Left kidney (tissue), 2 donors: ENCODE results near the gene DDX39A. TPM values are rescaled to one million over a fixed set of nuclear protein-coding genes. Genes with fewer than 3 reads are reported as not detected.

ENCODE experiments used
- DNase-seq: peaks from one replicate; pipeline ENCODE4 v3.0.0-alpha.2; 2013
- polyA plus RNA-seq: library from polyadenylated mRNA; unstranded; fragments of 120-200 nt; gene quantifications from one replicate; pipeline ENCODE4 v1.2.1, GENCODE V29; 2013; ENCODE audit not compliant: insufficient read length

The DDX39A gene
- polyA plus RNA-seq, 1 donor: 59.2 TPM

- no peak for DNase-seq
Observed at GRCh38 chr19:14435320-14436050, 16.3 kb upstream of the DDX39A start.

GRCh38 chr19:14434543-14435319, 15.6 kb upstream of the DDX39A start:
- no peak for DNase-seq

GRCh38 chr19:14433554-14434501, 14.7 kb upstream of the DDX39A start:
- DNase-seq: peak; percentile 36

- DNase-seq: peak; percentile 64
Observed at GRCh38 chr19:14432791-14433553, 13.8 kb upstream of the DDX39A start, which contains the start of gene PKN1. PKN1 (plus strand) TSS chr19:14433306; CDS start chr19:14433522, 216 bp downstream.

- DNase-seq: no peak
Observed at GRCh38 chr19:14430712-14431111, 11.6 kb upstream of the DDX39A start.

- DNase-seq: no peak
Observed at GRCh38 chr19:14428882-14429416, 9.8 kb upstream of the DDX39A start.

- DNase-seq: no peak
Observed at GRCh38 chr19:14427461-14427860, 8.3 kb upstream of the DDX39A start.

GRCh38 chr19:14425696-14426138, 6.6 kb upstream of the DDX39A start:
- DNase-seq: no peak

- no peak for DNase-seq
Observed at GRCh38 chr19:14418856-14419105, 360 bp downstream of the DDX39A start.

- no peak for DNase-seq
Observed at GRCh38 chr19:14416817-14417231, 2.3 kb downstream of the DDX39A start.

GRCh38 chr19:14414926-14415690, 4.0 kb downstream of the DDX39A start:
- no peak for DNase-seq

GRCh38 chr19:14413693-14414181, 5.4 kb downstream of the DDX39A start:
- no peak for DNase-seq

GRCh38 chr19:14412996-14413692, 6.0 kb downstream of the DDX39A start:
- DNase-seq: no peak

GRCh38 chr19:14412324-14412995, 6.7 kb downstream of the DDX39A start:
- no peak for DNase-seq

GRCh38 chr19:14411938-14412245, 7.2 kb downstream of the DDX39A start:
- no peak for DNase-seq

GRCh38 chr19:14411161-14411937, 7.8 kb downstream of the DDX39A start:
- DNase-seq: no peak

- no peak for DNase-seq
Observed at GRCh38 chr19:14410091-14411051, 8.8 kb downstream of the DDX39A start.
